HepG2 (cell line): ENCODE data around the gene AADAT. TPM values are rescaled to one million over a fixed set of nuclear protein-coding genes. Genes with fewer than 3 reads are reported as not detected.

Source experiments
- ATAC-seq: fragments of 200-7000 bp; cut with Tn5 transposase; 3 replicates; pipeline ENCODE4 v1.9.1; 2020; ENCODE audit warnings: mild to moderate bottlenecking, moderate library complexity
- BruUV-seq: library from RNA; stranded (reverse); fragments of 400-500 nt; replicated peaks from 2 replicates; lab custom pipeline; 2021; lab: Mats Ljungman, UMichigan
- CTCF ChIA-PET: fragments of 300-600 bp; formaldehyde crosslinking; extraction: SDS; loops from one replicate; lab custom pipeline; 2021; ENCODE audit warnings: low total read pairs, inconsistent platforms, low intra/inter-chr PET ratio; lab: Yijun Ruan, JAX
- POLR2A ChIA-PET: fragments of 350-600 bp; sonication (Branson Sonifier 250); formaldehyde crosslinking; loops from one replicate; lab custom pipeline; 2020; ENCODE audit warnings: antibody characterized with exemption, inconsistent platforms; lab: Yijun Ruan, JAX
- DNase-seq: peaks from one replicate; pipeline ENCODE4 v3.0.0-alpha.2; 2015; ENCODE audit warnings: low spot score
- FAIRE-seq: peaks from 3 replicates; lab custom pipeline; 2011; peaks lifted over from hg19 to GRCh38; lab: Jason Lieb, UNC
- H2AFZ ChIP-seq: one replicate; pipeline ENCODE4 v1.6.1; 2011; ENCODE audit warnings: low read length, inconsistent platforms
- H3K27ac ChIP-seq: fragments of 300-600 bp; 3 replicates; pipeline ENCODE4 v1.8.0; 2011; ENCODE audit warnings: mixed run types, mild to moderate bottlenecking, mixed read lengths, low read length, inconsistent platforms; ENCODE audit not compliant: insufficient read depth; ENCODE audit errors: extremely low read length
- H3K27me3 ChIP-seq, 2 experiments: fragments of 200-600 bp in 1 of 2; 2 replicates in 1 of 2; 3 replicates in 1 of 2; pipeline versions ENCODE4 v1.6.0 to v1.8.0; 2011; ENCODE audit warnings: low read length in 2 of 2, mild to moderate bottlenecking in 2 of 2, moderate library complexity in 2 of 2, inconsistent platforms in 1 of 2; ENCODE audit not compliant: insufficient read depth in 2 of 2, control insufficient read depth in 1 of 2
- H3K36me3 ChIP-seq, 2 experiments: fragments of 200-600 bp in 1 of 2; replicated peaks in 1 of 2; 2 replicates in 1 of 2; 3 replicates in 1 of 2; pipeline versions ENCODE4 v1.5.1 to v1.8.0; 2011; ENCODE audit warnings: low read length in 2 of 2, inconsistent platforms in 1 of 2; ENCODE audit not compliant: insufficient read depth in 2 of 2, control insufficient read depth in 1 of 2
- H3K4me1 ChIP-seq: 2 replicates; pipeline ENCODE4 v1.5.1; 2012; ENCODE audit warnings: low read length, inconsistent platforms; ENCODE audit not compliant: insufficient read depth
- H3K4me2 ChIP-seq: 2 replicates; pipeline ENCODE4 v1.6.0; 2011; ENCODE audit warnings: low read depth, low read length, inconsistent platforms
- H3K4me3 ChIP-seq, 3 experiments: fragments of 200-600 bp in 1 of 3; sonication (generic), shearing (Covaris generic) in 1 of 3; replicated peaks in 1 of 3; 2 replicates each; pipeline ENCODE4 v1.5.1; 2011 to 2016; ENCODE audit warnings: low read length in 3 of 3, inconsistent platforms in 2 of 3, low read depth in 2 of 3, mild to moderate bottlenecking in 2 of 3, control low read depth in 1 of 3, mixed read lengths in 1 of 3; ENCODE audit not compliant: insufficient read depth in 1 of 3
- H3K79me2 ChIP-seq: one replicate; pipeline ENCODE4 v1.6.1; 2011; ENCODE audit warnings: low read length, inconsistent platforms; ENCODE audit not compliant: insufficient read depth
- H3K9ac ChIP-seq: 2 replicates; pipeline ENCODE4 v1.6.0; 2011; ENCODE audit warnings: mild to moderate bottlenecking, low read depth, low read length, inconsistent platforms; ENCODE audit not compliant: insufficient read depth
- H3K9me3 ChIP-seq: 2 replicates; pipeline ENCODE4 v1.5.1; 2012; ENCODE audit warnings: mild to moderate bottlenecking, low read length
- H4K20me1 ChIP-seq: 2 replicates; pipeline ENCODE4 v1.6.0; 2011; ENCODE audit warnings: inconsistent platforms, mild to moderate bottlenecking, low read length, moderate library complexity; ENCODE audit not compliant: insufficient read depth
- FIP1L1 ChIP-seq: fragments of 200-400 bp; formaldehyde crosslinking; IDR thresholded peaks from 2 replicates; pipeline ENCODE4 v1.6.1; 2018; ENCODE audit warnings: low read depth, mild to moderate bottlenecking, low read length, moderate library complexity, borderline replicate concordance; ENCODE audit not compliant: insufficient read depth
- HNF1A ChIP-seq, 2 experiments: sonication (generic) in 1 of 2; formaldehyde crosslinking in 1 of 2; IDR thresholded peaks; 2 replicates each; pipeline versions ENCODE4 v1.4.0 to v1.6.1; 2016 to 2020; ENCODE audit warnings: borderline replicate concordance in 1 of 2, low read depth in 1 of 2, mild to moderate bottlenecking in 1 of 2, missing genetic modification reagents in 1 of 2
- MATR3 ChIP-seq: sonication (generic); formaldehyde crosslinking; IDR thresholded peaks from 2 replicates; pipeline ENCODE4 v1.4.0; 2020; ENCODE audit warnings: missing genetic modification reagents
- POLR2AphosphoS2 ChIP-seq: IDR thresholded peaks from 2 replicates; pipeline ENCODE4 v1.6.1; 2011; ENCODE audit warnings: low read depth, low read length, improper control_type of control experiment
- SRSF1 ChIP-seq: fragments of 200-400 bp; formaldehyde crosslinking; optimal IDR thresholded peaks from 2 replicates; pipeline ENCODE3; 2017; ENCODE audit warnings: mild to moderate bottlenecking, low read depth, low read length, moderate library complexity
- TOE1 ChIP-seq: sonication (generic); formaldehyde crosslinking; IDR thresholded peaks from 2 replicates; pipeline ENCODE4 v1.4.0; 2020; ENCODE audit warnings: mild to moderate bottlenecking, missing genetic modification reagents
- ZNF142 ChIP-seq: sonication (generic); formaldehyde crosslinking; IDR thresholded peaks from 2 replicates; pipeline ENCODE4 v1.4.0; 2020; ENCODE audit warnings: missing genetic modification reagents
- ZNF143 ChIP-seq: sonication (generic); formaldehyde crosslinking; IDR thresholded peaks from 2 replicates; pipeline ENCODE4 v1.4.0; 2020; ENCODE audit warnings: missing genetic modification reagents
- ZNF567 ChIP-seq: sonication (generic); formaldehyde crosslinking; IDR thresholded peaks from 2 replicates; pipeline ENCODE4 v1.8.1; 2023; ENCODE audit warnings: mild to moderate bottlenecking, missing genetic modification reagents, borderline replicate concordance
- ZSCAN22 ChIP-seq: sonication (generic); formaldehyde crosslinking; IDR thresholded peaks from 2 replicates; pipeline ENCODE4 v1.4.0; 2020; ENCODE audit warnings: mild to moderate bottlenecking, missing genetic modification reagents
- WGBS: methylation state at CpG from one replicate; pipeline ENCODE4 v1.1.6; 2017; ENCODE audit warnings: low lambda C conversion rate; 5-methylcytosine and 5-hydroxymethylcytosine counted together
- in situ Hi-C: cut with HindIII; loops from 2 replicates; pipeline ENCODE4 v1.10.0; 2017; ENCODE audit warnings: low pct_unique_long_range_greater_than_20kb; ENCODE audit not compliant: extremely low pct_ligation_motif_present
- intact Hi-C: fragments of 100-400 bp; cut with micrococcal nuclease; formaldehyde crosslinking; loops from one replicate; pipeline ENCODE4 v1.10.0; 2022; ENCODE audit not compliant: unreplicated experiment
- polyA plus RNA-seq, 8 experiments: library from polyadenylated mRNA; depleted of rRNA in 3 of 8; stranded (reverse) in 7 of 8; unstranded in 1 of 8; fragments of >200 nt; fragmentation: Illumina TruSeq in 4 of 8; extraction: Trizol in 4 of 8; gene quantifications; 2 replicates each; pipeline versions ENCODE4 v1.2.1 to v1.2.3, GENCODE V29; 2011 to 2016; ENCODE audit warnings: low read depth in 4 of 8, missing spikeins in 1 of 8, mixed read lengths in 1 of 8; ENCODE audit not compliant: insufficient read depth in 1 of 8
- total RNA-seq, 5 experiments: library from RNA; depleted of rRNA; stranded (reverse); fragments of >200 nt; fragmentation: Illumina TruSeq; extraction: Trizol; gene quantifications; 2 replicates each; pipeline ENCODE4 v1.2.3, GENCODE V29; 2016; ENCODE audit warnings: low read depth in 1 of 5
- TF ChIP-seq, protein P1 (sequence below): IDR thresholded peaks from 2 replicates; pipeline ENCODE4 v1.6.1; 2016; ENCODE audit warnings: missing compliant biosample characterization, missing genetic modification reagents, borderline replicate concordance

Gene AADAT
- total and polyA plus RNA-seq, 2 of the 13 experiments (the other 11 are each of a cell fraction or from before 2014, with no cell fraction given) = 6.1 to 9.1 TPM

- TF ChIP-seq HNF1A (IDR thresholded peaks at IDR 0.05; ENCODE audit: low read depth) = no peak
- TF ChIP-seq HNF1A (CRISPR knock-in tag; IDR thresholded peaks at IDR 0.05; ENCODE audit: borderline replicate concordance) = no peak
- no peak for TF ChIP-seq POLR2AphosphoS2
- no peak for TF ChIP-seq ZSCAN22 (CRISPR knock-in tag)
Measured at GRCh38 chr4:170079981-170080380, 9.8 kb downstream of the AADAT start (continued).

- intact Hi-C loops = no loop called here
- 94% methylated on average over 6 of the region's 6 CpGs for WGBS
- TF ChIP-seq TOE1 (CRISPR knock-in tag) (no peak), ZNF567 (CRISPR knock-in tag) (no peak), ZNF143 (CRISPR knock-in tag) (no peak), SRSF1 (no peak), ZNF142 (CRISPR knock-in tag) (no peak), MATR3 (CRISPR knock-in tag) (no peak), FIP1L1 (no peak)
- TF ChIP-seq, protein P1, sequence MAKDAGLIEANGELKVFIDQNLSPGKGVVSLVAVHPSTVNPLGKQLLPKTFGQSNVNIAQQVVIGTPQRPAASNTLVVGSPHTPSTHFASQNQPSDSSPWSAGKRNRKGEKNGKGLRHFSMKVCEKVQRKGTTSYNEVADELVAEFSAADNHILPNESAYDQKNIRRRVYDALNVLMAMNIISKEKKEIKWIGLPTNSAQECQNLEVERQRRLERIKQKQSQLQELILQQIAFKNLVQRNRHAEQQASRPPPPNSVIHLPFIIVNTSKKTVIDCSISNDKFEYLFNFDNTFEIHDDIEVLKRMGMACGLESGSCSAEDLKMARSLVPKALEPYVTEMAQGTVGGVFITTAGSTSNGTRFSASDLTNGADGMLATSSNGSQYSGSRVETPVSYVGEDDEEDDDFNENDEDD = no peak
Measured at GRCh38 chr4:170071196-170071595, 18.6 kb downstream of the AADAT start.

More at GRCh38 chr4:170071196-170071595, 18.6 kb downstream of the AADAT start:
- no peak for FAIRE-seq
- Histone ChIP-seq H3K79me2 (no peaks in the 10 kb centered on the region), H3K4me2 (no peak overlapping the region), H3K27ac (no peak overlapping the region), H2AFZ (no peak overlapping the region), H3K4me3 (no peak overlapping the region), H3K4me1 (no peaks in the 10 kb centered on the region), H4K20me1 (no peaks in the 10 kb centered on the region), H3K36me3 (peaks cover 2 to 15% of the 10 kb centered on the region in 2 experiments; a peak in 4 of 5 replicates), H3K27me3 (no peaks in the 10 kb centered on the region), H3K9me3 (no peaks in the 10 kb centered on the region), H3K9ac (no peak overlapping the region)
- CTCF ChIA-PET = no interaction called here
- no peak for ATAC-seq
- POLR2A ChIA-PET = no interaction called here
- DNase-seq = no peak
- no TSS peak for BruUV-seq
- in situ Hi-C loops = no loop called here
